ENCODE data around the gene PRKAR2B.
"Not testable (repeated sequence)": the region's sequence is repeated elsewhere in the genome, so short reads cannot be mapped to it uniquely, and the experiment has no call there.

The PRKAR2B gene

DNA sequence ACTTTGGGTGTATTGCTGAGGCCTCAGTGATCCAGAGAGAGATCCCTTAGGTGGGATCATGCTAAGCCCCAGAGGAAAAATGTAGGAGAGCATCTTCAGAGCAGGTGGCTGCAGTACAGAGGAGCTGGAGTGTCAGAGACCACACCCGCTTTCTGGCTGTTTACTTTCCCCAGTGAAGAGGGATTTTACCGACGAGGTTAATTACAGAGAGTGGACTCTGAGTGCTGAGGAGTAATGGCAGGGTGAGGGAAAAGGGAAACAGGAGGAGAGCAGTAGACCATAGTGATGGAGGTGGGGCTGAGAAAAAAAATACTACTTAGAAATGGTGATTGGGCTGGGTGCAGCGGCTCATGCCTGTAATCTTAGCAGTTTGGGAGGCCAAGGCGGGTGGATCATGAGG, 81.0 kb downstream of the PRKAR2B start:
- no peak for DNase-seq

DNA sequence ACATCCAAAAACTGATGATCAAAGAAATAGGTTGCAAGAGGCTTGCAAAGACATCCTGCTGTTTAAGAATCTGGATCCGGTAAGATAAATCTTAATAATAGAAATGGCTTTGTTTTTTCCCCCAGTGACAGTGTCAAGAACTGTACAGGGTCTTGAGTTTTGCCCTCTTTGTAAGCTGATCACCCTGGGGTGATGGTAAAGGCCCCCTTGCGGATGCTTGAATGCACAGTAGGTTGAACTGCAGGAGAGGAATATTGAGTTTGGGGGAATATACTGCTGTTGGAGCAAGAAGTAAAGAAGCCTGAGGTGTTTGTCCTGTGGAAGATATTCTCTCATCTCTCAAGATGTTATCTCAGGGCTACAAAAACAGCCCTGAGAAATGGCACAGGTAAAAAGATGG, 83.7 kb downstream of the PRKAR2B start:
- no peak for DNase-seq

GRCh38 chr7:107128748-107129147, 84.2 kb downstream of the PRKAR2B start:
- DNase-seq: no peak

DNA sequence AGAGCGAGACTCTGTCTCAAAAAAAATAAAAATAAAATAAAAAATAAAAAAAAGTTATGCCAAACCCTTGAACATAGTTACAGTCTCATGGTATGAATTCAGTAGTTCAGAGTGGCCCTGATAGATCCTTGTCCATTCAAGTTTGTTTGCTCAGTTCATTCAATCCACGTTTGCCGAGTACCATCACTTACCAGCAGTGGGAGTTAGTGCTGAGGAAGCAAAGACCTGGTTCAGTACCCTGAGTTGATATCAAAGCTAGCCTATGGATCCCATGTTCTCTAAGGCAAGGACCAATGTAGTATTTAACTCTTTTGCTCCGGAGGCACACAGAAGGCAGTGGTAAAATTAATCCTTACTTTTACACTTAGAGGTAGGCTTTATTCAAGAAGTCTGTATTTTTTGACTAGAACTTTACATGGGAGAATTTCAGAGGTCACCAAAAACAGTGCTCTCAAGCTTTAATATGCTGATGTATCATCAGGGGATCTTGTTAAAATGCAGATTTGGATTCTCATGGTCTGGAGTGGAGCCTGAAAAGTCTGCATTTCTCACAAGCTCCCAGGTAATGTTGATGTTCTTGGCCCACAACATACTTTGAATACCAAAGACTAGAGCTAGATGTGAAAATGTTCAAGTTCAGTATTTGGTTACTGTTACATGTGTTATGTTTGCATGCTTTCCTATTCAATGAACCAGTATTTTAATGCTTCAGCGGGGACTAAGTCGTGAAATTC, 86.1 kb downstream of the PRKAR2B start:
- DNase-seq: no peak

DNA sequence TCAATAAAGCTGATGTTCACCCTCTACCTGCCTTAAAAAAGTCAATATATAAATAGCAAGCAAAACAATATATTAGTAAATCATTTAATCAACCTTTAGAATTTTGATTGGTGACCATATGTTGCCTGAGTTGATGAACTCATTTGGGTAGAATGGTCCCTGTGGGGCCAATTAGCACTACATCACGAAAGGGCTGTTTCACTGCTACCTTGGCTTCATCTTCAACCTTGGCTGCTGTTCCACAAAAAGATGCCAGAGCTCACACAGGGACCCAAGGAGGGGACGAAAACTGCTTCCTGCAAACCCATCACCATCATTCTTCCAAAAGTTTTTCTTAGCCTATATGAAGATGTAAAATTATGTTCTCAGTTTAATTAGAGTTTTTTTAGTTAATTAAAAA, 88.9 kb downstream of the PRKAR2B start:
- DNase-seq: no peak

DNA sequence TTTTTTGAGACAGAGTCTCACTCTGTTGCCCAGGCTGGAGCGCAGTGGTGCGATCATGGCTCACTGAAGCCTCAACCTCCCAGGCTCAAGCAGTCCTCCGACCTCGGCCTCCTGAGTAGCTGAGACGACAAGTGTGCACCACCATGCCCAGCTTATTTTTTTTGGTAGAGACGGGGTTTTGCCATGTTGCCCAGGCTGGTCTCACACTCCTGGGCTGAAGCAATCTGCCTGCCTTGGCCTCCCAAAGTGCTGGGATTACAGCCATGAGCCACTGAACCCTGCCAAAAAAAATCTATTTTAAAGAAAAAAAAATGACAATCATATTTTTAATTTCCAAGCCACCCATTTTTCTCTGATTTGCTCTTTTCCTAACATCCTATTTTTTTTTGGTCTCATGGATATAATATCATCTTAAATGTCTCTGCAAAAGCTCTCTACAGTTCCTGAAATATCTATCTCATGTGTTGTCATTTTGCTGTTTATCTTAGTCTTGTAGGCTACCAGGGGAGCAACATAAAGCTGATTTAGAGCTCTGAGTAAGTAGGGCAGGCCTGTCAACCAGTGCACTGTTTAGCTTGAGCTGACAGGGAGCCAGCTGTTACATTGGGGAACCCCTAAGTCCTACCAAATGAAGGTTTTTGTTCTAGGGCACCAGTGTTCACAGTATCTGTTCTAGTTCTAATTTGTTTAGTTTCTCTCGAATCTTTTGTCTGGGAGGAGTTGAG, 94.4 kb downstream of the PRKAR2B start:
- DNase-seq: no peak

DNA sequence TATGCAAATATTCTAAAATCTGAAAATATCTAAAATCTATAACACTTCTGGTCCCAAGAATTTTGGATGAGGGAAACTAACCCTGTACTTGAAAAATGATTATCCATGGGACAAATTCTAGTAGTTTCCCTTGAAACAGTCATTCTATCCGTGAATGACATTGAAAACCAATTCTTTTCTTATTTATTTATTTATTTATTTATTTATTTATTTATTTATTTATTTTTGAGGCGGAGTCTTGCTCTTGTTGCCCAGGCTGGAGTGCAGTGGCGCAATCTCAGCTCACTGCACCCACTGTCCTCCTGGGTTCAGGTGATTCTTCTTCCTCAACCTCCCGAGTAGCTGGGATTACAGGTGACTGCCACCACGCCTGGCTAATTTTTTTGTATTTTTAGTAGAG, 99.4 kb downstream of the PRKAR2B start:
- not testable (repeated sequence) for DNase-seq

DNA sequence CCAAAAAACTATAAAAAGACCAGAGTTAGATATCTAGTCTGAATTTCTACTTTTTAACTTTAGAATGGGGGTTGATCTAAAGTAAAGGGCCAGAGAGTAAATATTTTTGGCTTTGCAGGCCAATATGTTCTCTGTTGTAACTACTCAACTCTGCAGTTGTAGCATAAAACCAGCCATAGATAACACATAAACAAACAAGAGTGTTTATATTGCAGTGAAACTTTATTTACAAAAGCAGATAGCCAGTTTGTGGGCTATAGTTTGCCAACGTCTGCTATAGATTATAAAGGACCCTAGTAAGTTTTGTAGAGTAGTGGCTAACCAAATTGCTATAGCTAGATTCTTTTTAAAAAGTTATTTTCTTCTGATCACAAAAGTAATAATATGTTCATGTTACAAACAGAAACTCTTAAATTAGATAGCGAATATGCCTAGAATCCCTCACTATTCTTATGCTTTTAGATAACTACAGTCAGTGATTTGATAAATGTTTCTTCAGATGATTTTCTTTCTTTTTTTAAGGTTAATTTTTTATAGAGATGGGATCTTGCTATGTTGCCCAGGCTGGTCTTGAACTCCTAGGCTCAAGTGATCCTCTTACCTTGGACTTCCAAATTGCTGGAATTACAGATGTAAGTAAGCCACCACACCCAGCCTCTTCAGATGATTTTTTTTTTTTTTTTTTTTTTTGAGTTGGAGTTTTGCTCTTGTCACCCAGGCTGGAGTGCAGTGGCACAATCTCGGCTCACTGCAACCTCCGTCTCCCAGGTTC, 100.7 kb downstream of the PRKAR2B start:
- no peak for DNase-seq

DNA sequence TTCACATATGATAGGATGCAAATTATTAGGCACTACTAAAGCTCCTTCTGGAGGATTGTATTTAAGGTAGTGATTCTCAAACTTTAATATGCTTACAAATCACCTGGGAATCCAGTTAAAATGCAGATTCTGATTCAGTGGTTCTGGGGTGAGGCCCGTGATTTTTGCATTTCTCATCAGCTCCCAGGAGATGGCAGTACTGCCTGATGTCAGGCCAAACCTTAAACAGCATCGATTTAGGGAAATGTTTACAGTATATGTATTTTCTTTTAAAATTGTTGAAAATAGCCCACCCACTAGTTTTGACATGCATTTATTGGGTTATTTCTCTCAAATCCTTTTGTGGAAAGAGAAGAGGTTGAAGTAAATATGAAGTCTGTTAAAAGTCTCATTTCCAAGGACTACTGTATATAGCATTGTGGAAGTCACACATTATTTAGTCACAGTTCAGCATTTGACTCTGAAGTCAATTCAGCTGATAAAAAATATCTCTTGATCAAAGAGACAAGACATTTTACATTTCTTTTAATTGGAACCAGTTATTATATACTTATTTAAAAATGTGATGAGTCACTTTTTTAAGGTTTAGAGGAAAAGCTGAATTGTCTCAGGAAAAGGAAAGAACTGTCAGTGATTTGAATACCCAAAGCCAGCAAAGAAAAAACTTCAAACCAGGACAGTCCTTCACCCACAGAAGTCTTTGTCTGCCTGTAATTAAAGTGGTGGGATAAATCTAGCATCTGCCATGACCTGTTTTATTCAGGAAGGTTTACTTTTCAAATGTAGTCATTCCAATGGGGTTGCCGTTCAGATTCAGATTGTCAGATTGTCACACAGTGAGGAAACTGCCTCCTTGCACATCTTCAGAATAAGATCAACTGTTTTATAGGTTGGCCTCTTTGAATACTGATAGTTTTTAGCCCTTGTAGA, 103.2 kb downstream of the PRKAR2B start:
- peak in 1 of 2 donors; percentile 46 for DNase-seq

GRCh38 chr7:107148721-107149120, 104.2 kb downstream of the PRKAR2B start:
- no peak for DNase-seq

GRCh38 chr7:107149863-107150262, 105.4 kb downstream of the PRKAR2B start:
- DNase-seq: no peak

DNA sequence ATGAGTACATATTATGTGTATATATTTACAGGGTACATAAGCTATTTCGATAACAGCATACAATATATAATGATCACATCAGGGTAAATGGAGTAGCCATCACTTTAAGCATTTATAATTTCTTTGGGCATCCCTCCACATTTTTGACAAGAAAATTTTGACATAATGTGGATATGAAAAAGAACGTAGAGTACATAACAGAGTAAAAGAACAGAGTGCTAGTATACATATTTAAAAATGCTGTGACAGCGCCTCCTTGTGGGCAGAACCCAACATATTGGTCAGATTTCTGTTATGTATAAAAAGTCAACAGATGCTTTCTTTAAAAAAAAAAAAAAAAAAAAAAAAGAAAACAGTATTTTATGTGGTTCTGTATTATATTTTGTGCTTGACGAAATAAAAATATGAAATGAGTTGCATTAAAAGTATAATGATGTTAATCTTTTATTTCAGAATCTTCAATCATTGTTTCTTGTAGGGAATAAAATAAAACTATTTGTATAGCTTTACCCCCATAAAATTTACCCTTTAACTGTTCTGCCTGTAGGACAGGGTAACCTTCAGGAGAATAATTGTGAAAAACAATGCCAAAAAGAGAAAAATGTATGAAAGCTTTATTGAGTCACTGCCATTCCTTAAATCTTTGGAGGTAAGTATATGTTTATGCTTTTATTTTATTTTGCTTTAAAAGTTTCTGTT, 106.0 kb downstream of the PRKAR2B start:
- DNase-seq: peak; percentile 69 to 83

GRCh38 chr7:107151538-107151937, 107.0 kb downstream of the PRKAR2B start:
- DNase-seq: no peak

GRCh38 chr7:107152011-107152410, 107.5 kb downstream of the PRKAR2B start:
- DNase-seq: no peak

GRCh38 chr7:107154826-107155225, 110.3 kb downstream of the PRKAR2B start:
- DNase-seq: no peak

DNA sequence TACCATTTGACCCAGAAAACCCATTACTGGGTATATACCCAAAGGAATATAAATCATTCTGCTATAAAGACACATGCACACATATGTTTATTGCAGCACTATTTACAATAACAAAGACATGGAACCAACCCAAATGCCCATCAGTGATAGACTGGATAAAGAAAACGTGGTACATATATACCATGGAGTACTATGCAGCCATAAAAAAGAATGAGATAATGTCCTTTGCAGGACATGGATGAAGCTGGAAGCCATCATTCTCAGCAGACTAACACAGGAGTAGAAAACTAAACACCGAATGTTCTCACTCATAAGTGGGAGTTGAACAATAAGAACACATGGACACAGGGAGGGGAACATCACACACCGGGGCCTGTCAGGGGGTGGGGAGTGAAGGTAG, 111.2 kb downstream of the PRKAR2B start:
- not testable (repeated sequence) for DNase-seq

GRCh38 chr7:107157091-107157490, 112.6 kb downstream of the PRKAR2B start:
- no peak for DNase-seq

- no peak for DNase-seq
Measured at GRCh38 chr7:107158028-107158427, 113.5 kb downstream of the PRKAR2B start.

DNA sequence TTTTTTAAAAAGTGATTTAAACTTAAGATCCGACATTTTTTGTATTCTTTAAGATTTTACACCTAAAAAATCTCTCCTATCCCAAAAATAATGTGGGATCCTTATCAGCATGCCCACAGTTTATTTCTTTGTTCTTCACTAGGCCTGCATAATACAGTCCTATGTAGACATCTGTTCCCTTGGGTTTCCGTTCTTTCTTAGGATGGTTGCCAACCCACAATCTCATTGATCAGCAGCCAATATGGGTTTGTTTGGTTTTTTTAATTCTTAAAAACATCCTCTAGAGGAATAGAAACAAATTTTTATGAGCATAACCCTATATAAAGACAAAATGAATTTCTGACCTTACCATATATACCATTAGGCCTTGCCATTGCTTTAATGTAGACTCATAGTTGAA, 115.9 kb downstream of the PRKAR2B start:
- no peak for DNase-seq

DNA sequence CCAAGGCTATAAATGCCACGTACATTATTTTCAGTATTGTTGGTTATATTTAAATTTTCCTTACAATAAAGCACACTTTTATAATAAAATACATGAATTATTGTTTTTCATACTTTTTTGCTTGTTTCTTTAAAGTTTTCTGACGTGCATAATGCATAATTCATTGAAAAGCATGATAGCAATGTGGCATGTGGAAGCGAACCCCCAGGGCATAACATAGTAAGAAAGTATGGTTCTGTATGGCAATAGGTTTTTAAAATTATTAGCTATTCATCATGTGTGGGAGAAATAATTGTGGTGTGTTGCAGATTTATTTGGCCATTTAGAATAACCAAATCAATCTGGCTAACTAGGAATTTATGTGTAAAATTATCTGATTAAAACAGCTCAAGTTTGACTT, 116.9 kb downstream of the PRKAR2B start:
- DNase-seq: no peak

DNA sequence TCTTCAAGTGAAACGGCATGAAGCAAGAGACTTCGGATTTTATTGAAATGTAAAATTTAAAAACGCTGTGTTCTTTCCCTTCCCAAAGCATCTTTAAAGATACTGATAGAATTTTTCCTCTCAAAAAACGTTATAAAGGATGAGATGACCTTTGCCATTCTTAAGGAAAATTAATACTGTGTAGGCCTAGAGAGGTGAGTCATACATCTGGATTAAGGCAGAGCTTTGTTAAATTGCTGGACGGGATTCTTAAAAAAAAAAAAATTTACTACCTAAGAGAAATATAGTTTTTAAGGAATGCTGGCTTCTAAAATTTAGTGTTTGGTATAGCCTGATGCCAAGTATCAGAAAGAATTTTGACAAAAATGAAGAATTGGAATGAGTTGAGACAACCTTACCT, 118.0 kb downstream of the PRKAR2B start:
- DNase-seq: no peak

DNA sequence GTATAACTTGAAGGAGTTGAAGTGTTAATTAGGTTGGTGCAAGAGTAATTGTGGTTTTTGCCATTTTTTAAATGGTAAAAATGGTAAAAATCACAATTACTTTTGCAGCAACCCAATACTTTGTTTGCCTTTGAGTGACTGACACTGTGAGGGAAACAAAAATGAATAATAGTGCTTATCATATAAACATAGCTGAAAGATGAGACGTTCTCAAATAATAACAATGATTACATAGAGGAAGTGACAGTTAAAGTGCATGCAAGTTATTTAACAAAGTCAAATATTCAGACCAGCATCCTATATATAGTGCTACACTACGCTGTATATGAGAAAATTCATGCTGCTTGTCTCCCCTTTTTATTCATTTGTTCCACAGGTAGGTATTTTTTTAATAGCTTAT, 119.6 kb downstream of the PRKAR2B start:
- no peak for DNase-seq

All from activated CD4-positive, alpha-beta T cell treated with anti-CD3 and anti-CD28 coated beads for 4 hours (primary cell).